Sigmoid colon (tissue), 7 donors: ENCODE data around the gene NLRC5. TPM values are rescaled to one million over a fixed set of nuclear protein-coding genes. Genes with fewer than 3 reads are reported as not detected.
"Not testable (repeated sequence)": the region's sequence is repeated elsewhere in the genome, so short reads cannot be mapped to it uniquely, and the experiment has no call there.

ENCODE experiments used
- DNase-seq: peaks from one replicate; pipeline ENCODE4 v3.0.0-alpha.2; 2019
- H3K27ac ChIP-seq, 4 donors: fragments of 200-600 bp; sonication (generic); one replicate each; pipeline ENCODE4 v1.5.1; 2016 to 2019; ENCODE audit warnings: mild to moderate bottlenecking in 1 of 4
- H3K27me3 ChIP-seq, 3 donors: fragments of 200-600 bp; sonication (generic); one replicate each; pipeline ENCODE4 v1.5.1; 2019; ENCODE audit warnings: mild to moderate bottlenecking in 1 of 3
- H3K36me3 ChIP-seq, 4 donors: fragments of 200-600 bp; sonication (generic); one replicate each; pipeline ENCODE4 v1.5.1; 2016 to 2019
- H3K4me1 ChIP-seq, 4 donors: fragments of 200-600 bp; sonication (generic); one replicate each; pipeline ENCODE4 v1.5.1; 2017 to 2019
- H3K4me3 ChIP-seq, 4 donors: fragments of 200-600 bp; sonication (generic); one replicate each; pipeline ENCODE4 v1.5.1; 2017 to 2019; ENCODE audit warnings: mild to moderate bottlenecking in 2 of 4, moderate library complexity in 1 of 4
- H3K9me3 ChIP-seq, 4 donors: fragments of 200-600 bp in 3 of 4; sonication (generic) in 3 of 4; one replicate each; pipeline versions ENCODE4 v1.5.1 to v1.6.1; 2013 to 2019
- CTCF ChIP-seq, 4 experiments: fragments of 450-650 bp in 3 of 4; fragments of 200-600 bp in 1 of 4; IDR thresholded peaks; one replicate each; pipeline ENCODE4 v1.5.1; 2016 to 2019; ENCODE audit warnings: antibody characterized with exemption in 4 of 4, mild to moderate bottlenecking in 3 of 4, moderate library complexity in 2 of 4
- EP300 ChIP-seq, 4 donors: sonication (generic); formaldehyde crosslinking; IDR thresholded peaks; one replicate each; pipeline ENCODE4 v1.6.1; 2017; ENCODE audit warnings: antibody characterized with exemption in 4 of 4
- POLR2A ChIP-seq, 2 donors: fragments of 450-650 bp; IDR thresholded peaks; one replicate each; pipeline ENCODE4 v1.6.1; 2016; ENCODE audit warnings: antibody characterized with exemption in 2 of 2, mild to moderate bottlenecking in 2 of 2, moderate library complexity in 2 of 2
- POLR2AphosphoS5 ChIP-seq, 4 donors: sonication (generic); formaldehyde crosslinking; IDR thresholded peaks; one replicate each; pipeline ENCODE4 v1.6.1; 2017; ENCODE audit warnings: antibody characterized with exemption in 4 of 4
- WGBS, 2 donors: extraction: QIAGEN DNeasy Blood & Tissue Kit; methylation state at CpG; one replicate each; pipeline ENCODE4 v1.1.7; 2013; 5-methylcytosine and 5-hydroxymethylcytosine counted together
- intact Hi-C: fragments of 100-400 bp; cut with DNase I; formaldehyde crosslinking; loops from one replicate; pipeline ENCODE4 v1.15.1; 2023
- polyA plus RNA-seq, 3 donors: library from polyadenylated mRNA; stranded (reverse); fragments of 200-250 nt; gene quantifications; one replicate each; pipeline ENCODE4 v1.2.3, GENCODE V29; 2013
- total RNA-seq, 4 donors: library from RNA; depleted of rRNA; stranded (reverse); fragments of >200 nt; gene quantifications; one replicate each; pipeline ENCODE4 v1.1.0, GENCODE V29; 2016
- donor health status: healthy with polysubstance abuse.
- donor health status: Bipolar disorder and iron deficiency.
- donor health status: healthy.

The NLRC5 gene
- total and polyA plus RNA-seq, 7 donors, result 9.5 to 119 (median 19.5) TPM

GRCh38 chr16:56990407-56991286, 1.3 kb downstream of the NLRC5 start:
- H3K27me3 ChIP-seq, result no peaks in the 10 kb centered on the region
- no peaks in the 10 kb centered on the region for H3K36me3 ChIP-seq
- H3K4me1 ChIP-seq, result peaks cover 0 to 51% (median 36%) of the 10 kb centered on the region in 4 donors
- peak overlapping the region in 3 of 4 donors; percentile 69 to 88 (median 72) for H3K4me3 ChIP-seq
- WGBS, 2 donors, result 60 to 67% methylated on average over 16 of the region's 16 CpGs
- intact Hi-C loops, result no loop called here
- peak overlapping the region; percentile 79 to 90 (median 87) for H3K27ac ChIP-seq
- no peak for TF ChIP-seq POLR2AphosphoS5 (IDR thresholded peaks at IDR 0.05)
- TF ChIP-seq CTCF (IDR thresholded peaks at IDR 0.05), result no peak
- no peak for TF ChIP-seq EP300 (IDR thresholded peaks at IDR 0.05)
- TF ChIP-seq POLR2A (IDR thresholded peaks at IDR 0.05), result no peak
- peak; percentile 40 for DNase-seq
- H3K9me3 ChIP-seq, result no peaks in the 10 kb centered on the region

- peak; percentile 5 for DNase-seq
- H3K9me3 ChIP-seq, H3K36me3 ChIP-seq, H3K27me3 ChIP-seq, intact Hi-C loops, H3K4me3 ChIP-seq: not testable (repeated sequence)
- peak overlapping the region in 1 of 4 donors; percentile 11 for H3K27ac ChIP-seq
- 49 to 67% methylated on average over 1 of the region's 1 CpG for WGBS, 2 donors
- peaks cover 0 to 42% (median 31%) of the 10 kb centered on the region in 4 donors for H3K4me1 ChIP-seq
Observed at GRCh38 chr16:56992431-56992830, 3.1 kb downstream of the NLRC5 start.

GRCh38 chr16:56993204-56993603, 3.8 kb downstream of the NLRC5 start:
- TF ChIP-seq POLR2A (IDR thresholded peaks at IDR 0.05), result no peak
- TF ChIP-seq POLR2AphosphoS5 (IDR thresholded peaks at IDR 0.05), result no peak
- no peak for TF ChIP-seq EP300 (IDR thresholded peaks at IDR 0.05)
- TF ChIP-seq CTCF (IDR thresholded peaks at IDR 0.05), result no peak
- Histone ChIP-seq H3K9me3 (no peaks in the 10 kb centered on the region), H3K27me3 (no peaks in the 10 kb centered on the region), H3K4me3 (no peak overlapping the region), H3K4me1 (peaks cover 0 to 38% (median 28%) of the 10 kb centered on the region in 4 donors), H3K27ac (no peak overlapping the region), H3K36me3 (no peaks in the 10 kb centered on the region)
- 49 to 57% methylated on average over 2 of the region's 2 CpGs for WGBS, 2 donors
- no peak for DNase-seq
- intact Hi-C loops, result no loop called here

- Histone ChIP-seq H3K4me1 (peaks cover 0 to 33% (median 24%) of the 10 kb centered on the region in 4 donors), H3K9me3 (no peaks in the 10 kb centered on the region), H3K36me3 (no peaks in the 10 kb centered on the region), H3K4me3 (no peak overlapping the region), H3K27ac (no peak overlapping the region), H3K27me3 (no peaks in the 10 kb centered on the region)
- intact Hi-C loops, result no loop called here
- WGBS, 2 donors, result 78 to 85% methylated on average over 5 of the region's 5 CpGs
- TF ChIP-seq POLR2A (IDR thresholded peaks at IDR 0.05), result no peak
- no peak for TF ChIP-seq CTCF (IDR thresholded peaks at IDR 0.05)
- no peak for TF ChIP-seq POLR2AphosphoS5 (IDR thresholded peaks at IDR 0.05)
- TF ChIP-seq EP300 (IDR thresholded peaks at IDR 0.05), result no peak
- peak; percentile 33 for DNase-seq
Observed at GRCh38 chr16:56994311-56994710, 5.0 kb downstream of the NLRC5 start.

GRCh38 chr16:56995136-56995805, 5.9 kb downstream of the NLRC5 start:
- Histone ChIP-seq H3K4me3 (no peak overlapping the region), H3K27me3 (no peaks in the 10 kb centered on the region), H3K27ac (no peak overlapping the region), H3K4me1 (peaks cover 0 to 35% (median 21%) of the 10 kb centered on the region in 4 donors), H3K9me3 (no peaks in the 10 kb centered on the region), H3K36me3 (no peaks in the 10 kb centered on the region)
- peak; percentile 48 for DNase-seq
- 78 to 84% methylated on average over 12 of the region's 12 CpGs for WGBS, 2 donors
- intact Hi-C loops, result no loop called here
- TF ChIP-seq EP300 (IDR thresholded peaks at IDR 0.05), result no peak
- no peak for TF ChIP-seq POLR2A (IDR thresholded peaks at IDR 0.05)
- TF ChIP-seq CTCF (IDR thresholded peaks at IDR 0.05), result no peak
- TF ChIP-seq POLR2AphosphoS5 (IDR thresholded peaks at IDR 0.05), result no peak
